PC-3 (cell line): Measurements from ENCODE around the gene H3-3A. TPM values are rescaled to one million over a fixed set of nuclear protein-coding genes. Genes with fewer than 3 reads are reported as not detected.

Source experiments
- ATAC-seq: fragments of 200-7000 bp; cut with Tn5 transposase; 2 replicates; pipeline ENCODE4 v1.9.1; 2020; ENCODE audit warnings: mild to moderate bottlenecking, moderate library complexity
- BruUV-seq: library from RNA; stranded (reverse); fragments of 400-500 nt; replicated peaks from 2 replicates; lab custom pipeline; 2021; lab: Mats Ljungman, UMichigan
- CTCF ChIA-PET: fragments of 300-600 bp; sonication (Branson Sonifier 250); formaldehyde crosslinking; loops from one replicate; lab custom pipeline; 2022; ENCODE audit warnings: antibody characterized with exemption; lab: Charles Lee
- POLR2A ChIA-PET: fragments of 300-600 bp; sonication (Branson Sonifier 250); formaldehyde crosslinking; loops from one replicate; lab custom pipeline; 2022; ENCODE audit warnings: antibody characterized with exemption; ENCODE audit not compliant: unreplicated experiment; lab: Charles Lee
- DNase-seq: peaks from one replicate; pipeline ENCODE4 v3.0.0-alpha.2; 2015
- H2AFZ ChIP-seq: fragments of 300-600 bp; sonication (generic); 2 replicates; pipeline ENCODE4 v1.6.0; 2016; ENCODE audit warnings: antibody characterized with exemption, low read length
- H3F3A ChIP-seq: fragments of 300-600 bp; sonication (generic); one replicate; pipeline ENCODE4 v1.6.0; 2017; ENCODE audit warnings: antibody characterized with exemption, low read length, control low read depth, mild to moderate bottlenecking; ENCODE audit not compliant: unreplicated experiment
- H3K27ac ChIP-seq: fragments of 300-600 bp; sonication (generic); 2 replicates; pipeline ENCODE4 v1.5.1; 2016; ENCODE audit warnings: mild to moderate bottlenecking, low read length
- H3K27me3 ChIP-seq: fragments of 300-600 bp; sonication (generic); 2 replicates; pipeline ENCODE4 v1.6.1; 2016; ENCODE audit warnings: low read length, mixed read lengths
- H3K36me3 ChIP-seq: fragments of 300-600 bp; sonication (generic); 2 replicates; pipeline ENCODE4 v1.6.1; 2016; ENCODE audit warnings: low read depth, mixed run types, low read length, mixed read lengths
- H3K4me1 ChIP-seq: fragments of 300-600 bp; sonication (generic); 2 replicates; pipeline ENCODE4 v1.5.1; 2016; ENCODE audit warnings: low read length; ENCODE audit not compliant: insufficient read depth
- H3K4me2 ChIP-seq: fragments of 300-600 bp; sonication (generic); 2 replicates; pipeline ENCODE4 v1.6.0; 2016; ENCODE audit warnings: low read length
- H3K4me3 ChIP-seq: fragments of 300-600 bp; sonication (generic); 2 replicates; pipeline ENCODE4 v1.5.1; 2016; ENCODE audit warnings: mild to moderate bottlenecking, low read length, mixed read lengths
- H3K79me2 ChIP-seq: fragments of 300-600 bp; sonication (generic); 2 replicates; pipeline ENCODE4 v1.6.1; 2017; ENCODE audit warnings: low read length, mixed read lengths
- H3K9ac ChIP-seq: fragments of 300-600 bp; sonication (generic); 2 replicates; pipeline ENCODE4 v1.6.0; 2016; ENCODE audit warnings: mild to moderate bottlenecking, low read length
- H3K9me2 ChIP-seq: fragments of 300-600 bp; sonication (generic); replicated peaks from 2 replicates; pipeline ENCODE4 v1.6.1; 2016; ENCODE audit warnings: mixed run types, low read length, mixed read lengths
- H3K9me3 ChIP-seq: fragments of 300-600 bp; sonication (generic); 2 replicates; pipeline ENCODE4 v1.6.1; 2016; ENCODE audit warnings: low read length, mixed read lengths
- H4K20me1 ChIP-seq: fragments of 300-600 bp; sonication (generic); 2 replicates; pipeline ENCODE4 v1.6.1; 2016; ENCODE audit warnings: low read length, mixed read lengths
- CTCF ChIP-seq: fragments of 300-600 bp; sonication (generic); conservative IDR thresholded peaks from 2 replicates; pipeline ENCODE4 v1.5.1; 2017; ENCODE audit warnings: antibody characterized with exemption, low read depth, mild to moderate bottlenecking, low read length
- EZH2 ChIP-seq: fragments of 300-600 bp; sonication (generic); IDR thresholded peaks from one replicate; pipeline ENCODE4 v1.6.1; 2017; ENCODE audit warnings: antibody characterized with exemption, mild to moderate bottlenecking, low read length; ENCODE audit not compliant: unreplicated experiment
- EZH2phosphoT487 ChIP-seq: fragments of 300-600 bp; sonication (generic); IDR thresholded peaks from 2 replicates; pipeline ENCODE4 v1.6.1; 2018; ENCODE audit warnings: mild to moderate bottlenecking, antibody characterized with exemption, low read length, borderline replicate concordance
- intact Hi-C: fragments of 100-400 bp; cut with micrococcal nuclease; formaldehyde crosslinking; loops from 2 replicates; pipeline ENCODE4 v1.9.0; 2023
- total RNA-seq: library from RNA; depleted of rRNA; stranded (reverse); fragments of >200 nt; gene quantifications from 2 replicates; pipeline ENCODE4 v1.2.3, GENCODE V29; 2014

Gene H3-3A
- total RNA-seq, 1 experiment from 2014 or later, result 273 TPM

GRCh38 chr1:226033582-226033981 is 28.9 kb upstream of the H3-3A start:
- no peak overlapping the region for H3K4me2 ChIP-seq
- no peaks in the 10 kb centered on the region for H3K9me3 ChIP-seq
- H3K9me2 ChIP-seq, result no peaks in the 10 kb centered on the region
- DNase-seq, result no peak
- no peaks in the 10 kb centered on the region for H3K27me3 ChIP-seq
- no peak for ATAC-seq
- H3K79me2 ChIP-seq, result no peaks in the 10 kb centered on the region
- H3K9ac ChIP-seq, result no peak overlapping the region
- peaks cover 9% of the 10 kb centered on the region; the same call in 1 of the 2 replicates for H3K4me1 ChIP-seq
- H3K4me3 ChIP-seq, result no peak overlapping the region
- BruUV-seq, result no TSS peak
- no peaks in the 10 kb centered on the region for H4K20me1 ChIP-seq
- intact Hi-C loops, result no loop called here
- H3K27ac ChIP-seq, result no peak overlapping the region
- ChIA-PET CTCF (no interaction called here), POLR2A (no interaction called here)
- TF ChIP-seq EZH2 (no peak), CTCF (no peak), EZH2phosphoT487 (no peak)
- H3F3A ChIP-seq, result no peaks in the 10 kb centered on the region
- no peak overlapping the region for H2AFZ ChIP-seq
- no peaks in the 10 kb centered on the region for H3K36me3 ChIP-seq

GRCh38 chr1:226033991-226034390 is 28.5 kb upstream of the H3-3A start:
- no peak overlapping the region for H3K9ac ChIP-seq
- BruUV-seq, result no TSS peak
- H4K20me1 ChIP-seq, result no peaks in the 10 kb centered on the region
- no peaks in the 10 kb centered on the region for H3F3A ChIP-seq
- H3K9me2 ChIP-seq, result no peaks in the 10 kb centered on the region
- H3K36me3 ChIP-seq, result no peaks in the 10 kb centered on the region
- ATAC-seq (no peak), DNase-seq (no peak)
- ChIA-PET CTCF (interaction anchor here (1.1 kb wide), 1 partner anchor 31 kb away, joined by 4 read pairs; no protein-coding TSS in a partner anchor), POLR2A (interaction anchor here (0.6 to 1.0 kb wide), 2 partner anchors 28 to 334 kb away, joined by 3 read pairs; no protein-coding TSS in a partner anchor)
- H3K4me1 ChIP-seq, result peaks cover 9% of the 10 kb centered on the region; the same call in 1 of the 2 replicates
- H3K4me3 ChIP-seq, result no peak overlapping the region
- TF ChIP-seq EZH2 (no peak), CTCF (no peak), EZH2phosphoT487 (no peak)
- no peaks in the 10 kb centered on the region for H3K27me3 ChIP-seq
- intact Hi-C loops, result no loop called here
- H3K27ac ChIP-seq, result peak overlapping the region; percentile 30; the same call in 1 of the 2 replicates
- no peaks in the 10 kb centered on the region for H3K79me2 ChIP-seq
- no peaks in the 10 kb centered on the region for H3K9me3 ChIP-seq
- no peak overlapping the region for H3K4me2 ChIP-seq
- peak overlapping the region; percentile 79; the same call in 1 of the 2 replicates for H2AFZ ChIP-seq

- Histone ChIP-seq H3K9me2 (no peaks in the 10 kb centered on the region), H3K27me3 (no peaks in the 10 kb centered on the region), H2AFZ (peak overlapping the region; percentile 79), H3K4me1 (peaks cover 9% of the 10 kb centered on the region; the same call in 1 of the 2 replicates), H3K9ac (no peak overlapping the region), H3K36me3 (no peaks in the 10 kb centered on the region), H3K79me2 (no peaks in the 10 kb centered on the region), H3K4me2 (peak overlapping the region; percentile 34), H4K20me1 (no peaks in the 10 kb centered on the region), H3K9me3 (no peaks in the 10 kb centered on the region), H3K27ac (peak overlapping the region; percentile 30), H3K4me3 (no peak overlapping the region), H3F3A (no peaks in the 10 kb centered on the region)
- no TSS peak for BruUV-seq
- intact Hi-C loops, result no loop called here
- ChIA-PET POLR2A (interaction anchor here (0.6 to 1.0 kb wide), 3 partner anchors 27 to 334 kb away, joined by 3 to 4 read pairs (median 3); no protein-coding TSS in a partner anchor), CTCF (interaction anchor here (0.6 to 1.1 kb wide), 2 partner anchors 30 to 380 kb away, joined by 3 to 4 read pairs; no protein-coding TSS in a partner anchor)
- TF ChIP-seq EZH2 (no peak), EZH2phosphoT487 (no peak), CTCF (no peak)
- ATAC-seq (peak; percentile 99), DNase-seq (peak; percentile 81)
Observed at GRCh38 chr1:226034482-226034881, 28.0 kb upstream of the H3-3A start.
